DMS114 treated with DMSO at 0.1 percent for 48 hours (cell line): ENCODE results near the gene EVA1B.

ENCODE experiments used
- DNase-seq: peaks from one replicate; lab custom pipeline; 2025; ENCODE audit not compliant: unreplicated experiment; lab: John Stamatoyannopoulos, UW

EVA1B gene

DNA sequence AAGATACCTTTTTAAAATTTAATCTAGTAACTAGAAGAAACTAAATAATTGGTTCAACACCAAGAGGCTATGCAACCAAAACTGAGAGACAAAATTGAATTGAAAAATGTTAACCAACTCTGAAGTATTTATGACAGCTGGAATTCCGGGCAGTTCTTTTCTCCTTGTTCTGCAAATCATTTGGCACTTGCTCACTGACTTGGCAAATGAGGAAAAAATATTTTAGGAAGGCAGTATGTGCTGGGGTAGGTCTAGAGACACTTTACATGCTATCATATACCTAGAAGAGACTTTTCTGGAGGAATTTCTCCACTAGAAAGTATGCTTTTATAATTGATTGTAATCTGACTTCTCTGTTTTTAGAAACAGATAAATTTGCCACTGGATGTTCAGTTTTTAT, 39.4 kb downstream of the EVA1B start:
- no peak for DNase-seq

DNA sequence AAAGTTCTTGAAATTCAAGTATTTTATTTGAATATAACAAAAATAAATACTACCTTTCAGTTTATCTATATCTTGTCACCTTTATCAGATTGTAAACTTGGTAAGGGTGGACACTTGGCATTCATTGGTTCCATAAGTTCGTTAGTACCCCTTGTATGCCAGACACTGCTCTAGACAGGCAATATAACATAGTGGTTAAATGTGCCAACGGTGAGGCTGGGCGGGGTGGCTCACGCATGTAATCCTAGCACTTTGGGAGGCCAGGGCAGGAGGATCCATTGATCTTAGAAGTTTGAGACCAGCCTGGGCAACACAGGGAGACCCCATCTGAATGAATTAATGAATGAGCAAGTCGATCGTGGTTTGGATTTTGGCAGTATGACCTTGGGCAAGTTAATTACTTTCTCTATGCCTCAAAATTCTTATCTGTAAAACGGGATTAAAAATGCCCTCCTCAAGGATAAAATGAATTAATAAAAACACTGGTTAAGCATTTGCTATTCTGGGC, 43.6 kb downstream of the EVA1B start:
- no peak for DNase-seq

DNA sequence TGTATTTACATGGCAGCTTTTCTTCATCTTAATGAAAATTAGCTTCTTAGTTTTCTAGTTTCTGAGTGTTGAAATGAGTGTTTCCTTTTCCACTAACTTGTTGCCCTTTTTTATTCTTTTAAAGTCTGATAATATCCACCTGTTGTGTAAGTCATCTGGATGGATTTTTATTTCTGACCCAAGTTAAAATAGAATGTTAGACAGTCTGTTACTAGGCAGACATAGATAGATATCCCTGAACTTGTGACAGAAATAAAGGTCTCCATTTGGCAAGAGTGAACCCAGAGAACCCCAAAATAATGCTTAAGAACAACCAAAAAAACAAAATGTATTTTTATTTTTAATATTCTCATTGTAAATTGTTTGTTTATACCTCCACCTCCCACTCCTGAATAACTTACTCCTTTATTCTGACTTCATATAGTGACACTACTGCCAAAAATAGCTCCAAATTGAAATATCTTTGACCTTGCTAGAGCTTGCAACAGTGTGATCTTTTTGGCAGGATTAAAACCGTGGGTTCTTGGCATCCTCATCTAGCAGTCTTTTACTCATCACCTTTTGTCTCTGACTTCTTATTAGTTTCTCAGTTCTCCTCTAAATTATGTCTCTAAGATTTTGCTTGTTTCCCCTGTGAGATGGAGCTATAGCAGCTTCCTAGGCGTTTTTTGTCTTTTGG, 44.2 kb downstream of the EVA1B start:
- no peak for DNase-seq

DNA sequence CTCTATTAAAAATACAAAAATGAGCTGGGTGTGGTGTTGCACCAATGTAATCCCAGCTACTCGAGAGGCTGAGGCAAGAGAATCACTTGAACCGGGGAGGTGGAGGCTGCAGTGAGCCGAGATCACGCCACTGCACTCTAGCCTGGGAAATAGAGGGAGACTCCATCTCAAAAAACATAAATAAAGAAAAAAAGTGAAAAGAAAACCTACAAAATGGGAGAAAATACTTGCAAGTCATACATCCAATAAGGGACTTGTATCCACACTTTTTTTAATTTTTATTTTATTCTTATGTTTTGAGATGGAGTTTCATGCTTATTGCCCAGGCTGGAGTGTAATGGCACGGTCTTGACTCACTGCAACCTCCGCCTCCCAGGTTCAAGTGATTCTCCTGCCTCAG, 46.8 kb downstream of the EVA1B start:
- no peak for DNase-seq

DNA sequence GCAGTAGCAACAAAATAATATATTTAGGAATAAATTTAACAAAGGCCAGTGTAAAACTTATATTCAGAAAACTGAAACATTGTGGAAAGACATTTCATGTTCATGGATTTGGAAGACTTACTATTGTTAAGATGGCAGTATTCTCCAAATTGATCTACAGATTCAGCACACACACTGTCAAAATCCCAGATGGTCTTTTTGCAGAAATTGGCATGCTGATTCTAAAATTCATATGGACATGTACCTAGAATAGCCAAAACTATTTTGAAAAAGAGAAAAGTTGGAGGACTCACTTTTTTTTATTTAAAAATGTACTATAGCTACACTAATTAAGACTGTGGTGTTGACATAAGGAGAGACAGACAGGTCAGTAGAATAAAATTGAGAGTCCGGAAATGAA, 49.2 kb downstream of the EVA1B start:
- no peak for DNase-seq

DNA sequence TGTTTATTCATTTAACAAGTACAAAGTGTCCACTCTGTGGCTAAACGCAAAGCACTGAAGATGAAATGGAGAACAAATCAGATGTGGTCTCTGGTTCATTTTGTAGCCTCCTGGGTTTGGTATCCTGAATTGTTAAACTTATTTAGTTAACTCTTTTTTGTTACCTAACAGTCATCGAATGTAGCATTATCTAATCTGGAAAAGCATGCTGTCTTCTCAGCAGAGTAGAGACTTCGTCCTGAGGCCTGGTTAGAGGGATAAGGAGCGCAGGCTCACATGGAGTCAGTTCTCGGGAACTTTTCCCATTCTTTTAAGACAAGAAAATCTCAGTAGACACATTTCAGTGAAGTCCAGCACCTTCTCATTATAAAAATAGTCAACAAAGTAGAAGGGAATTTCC, 50.4 kb downstream of the EVA1B start:
- DNase-seq, result no peak
